ENCODE measurements around the gene SPAG16.

DNA sequence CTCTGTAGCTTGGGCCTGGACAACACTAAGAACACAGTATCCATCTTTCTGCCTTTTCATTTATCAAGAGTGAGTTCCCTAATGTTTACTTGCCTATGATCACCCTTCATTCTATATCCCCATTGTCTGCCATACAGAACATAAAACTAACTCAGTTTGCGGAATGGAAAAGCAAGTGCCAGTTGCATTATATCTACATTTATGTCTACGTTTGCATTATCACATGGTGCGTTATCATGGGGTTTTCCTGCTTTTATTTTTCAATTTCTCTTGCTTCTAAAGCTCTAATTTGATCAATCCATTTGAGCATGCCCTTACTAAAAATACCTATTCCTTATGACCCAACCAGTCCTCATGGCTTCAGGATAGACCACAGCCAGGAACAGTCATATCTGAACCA lies 704.9 kb downstream of the SPAG16 start:
- TF ChIP-seq, protein P1, sequence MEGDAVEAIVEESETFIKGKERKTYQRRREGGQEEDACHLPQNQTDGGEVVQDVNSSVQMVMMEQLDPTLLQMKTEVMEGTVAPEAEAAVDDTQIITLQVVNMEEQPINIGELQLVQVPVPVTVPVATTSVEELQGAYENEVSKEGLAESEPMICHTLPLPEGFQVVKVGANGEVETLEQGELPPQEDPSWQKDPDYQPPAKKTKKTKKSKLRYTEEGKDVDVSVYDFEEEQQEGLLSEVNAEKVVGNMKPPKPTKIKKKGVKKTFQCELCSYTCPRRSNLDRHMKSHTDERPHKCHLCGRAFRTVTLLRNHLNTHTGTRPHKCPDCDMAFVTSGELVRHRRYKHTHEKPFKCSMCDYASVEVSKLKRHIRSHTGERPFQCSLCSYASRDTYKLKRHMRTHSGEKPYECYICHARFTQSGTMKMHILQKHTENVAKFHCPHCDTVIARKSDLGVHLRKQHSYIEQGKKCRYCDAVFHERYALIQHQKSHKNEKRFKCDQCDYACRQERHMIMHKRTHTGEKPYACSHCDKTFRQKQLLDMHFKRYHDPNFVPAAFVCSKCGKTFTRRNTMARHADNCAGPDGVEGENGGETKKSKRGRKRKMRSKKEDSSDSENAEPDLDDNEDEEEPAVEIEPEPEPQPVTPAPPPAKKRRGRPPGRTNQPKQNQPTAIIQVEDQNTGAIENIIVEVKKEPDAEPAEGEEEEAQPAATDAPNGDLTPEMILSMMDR (IDR thresholded peaks at IDR 0.05): no peak
- TF ChIP-seq POLR2A (IDR thresholded peaks at IDR 0.05): no peak

Data from body of pancreas (tissue), 4 donors.